ENCODE results near the gene HYAL3. TPM values are rescaled to one million over a fixed set of nuclear protein-coding genes. Genes with fewer than 3 reads are reported as not detected.

Gene HYAL3
- total RNA-seq, 2 donors from 2014 or later: 4.1 to 10.7 TPM

DNA sequence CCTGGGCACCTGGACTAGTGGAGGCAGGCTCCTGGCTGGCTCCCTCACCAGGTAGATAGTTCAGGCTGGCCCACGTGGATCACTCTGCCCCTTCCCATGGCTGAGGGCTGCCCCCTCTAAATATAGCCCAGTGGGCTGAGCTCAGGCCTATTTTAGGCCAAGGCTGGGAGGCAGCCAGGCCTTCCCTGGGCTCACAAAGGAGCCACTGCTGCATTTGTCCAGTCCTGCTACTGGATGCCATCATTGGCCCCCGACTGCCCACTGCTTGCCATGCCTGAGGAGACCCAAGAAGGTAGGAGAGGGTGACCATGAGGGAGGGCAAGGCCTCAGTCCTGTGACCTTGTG lies 20.4 kb downstream of the HYAL3 start, which contains the start of gene LSMEM2:
Gene LSMEM2 (plus strand): TSS at position 208 of the 345 bp plus-strand sequence. CDS start 27 bp downstream, at position 235.
- no peaks in the 10 kb centered on the region for H3K4me1 ChIP-seq (replicated peaks)
- 52% methylated on average over 2 of the region's 2 CpGs for WGBS
- no peaks in the 10 kb centered on the region for H3K27me3 ChIP-seq (replicated peaks; ENCODE audit: insufficient read depth)
- H3K4me3 ChIP-seq: no peak within 1 kb of the TSS
- H3K27ac ChIP-seq: no peak within 1 kb of the TSS
- intact Hi-C loops (cut with DNase I): no loop called here
- DNase-seq (ENCODE audit: low spot score): no peak
- TF ChIP-seq POLR2AphosphoS5 (IDR thresholded peaks at IDR 0.05): no peak
- TF ChIP-seq POLR2A (IDR thresholded peaks at IDR 0.05): no peak
- TF ChIP-seq, protein P1, sequence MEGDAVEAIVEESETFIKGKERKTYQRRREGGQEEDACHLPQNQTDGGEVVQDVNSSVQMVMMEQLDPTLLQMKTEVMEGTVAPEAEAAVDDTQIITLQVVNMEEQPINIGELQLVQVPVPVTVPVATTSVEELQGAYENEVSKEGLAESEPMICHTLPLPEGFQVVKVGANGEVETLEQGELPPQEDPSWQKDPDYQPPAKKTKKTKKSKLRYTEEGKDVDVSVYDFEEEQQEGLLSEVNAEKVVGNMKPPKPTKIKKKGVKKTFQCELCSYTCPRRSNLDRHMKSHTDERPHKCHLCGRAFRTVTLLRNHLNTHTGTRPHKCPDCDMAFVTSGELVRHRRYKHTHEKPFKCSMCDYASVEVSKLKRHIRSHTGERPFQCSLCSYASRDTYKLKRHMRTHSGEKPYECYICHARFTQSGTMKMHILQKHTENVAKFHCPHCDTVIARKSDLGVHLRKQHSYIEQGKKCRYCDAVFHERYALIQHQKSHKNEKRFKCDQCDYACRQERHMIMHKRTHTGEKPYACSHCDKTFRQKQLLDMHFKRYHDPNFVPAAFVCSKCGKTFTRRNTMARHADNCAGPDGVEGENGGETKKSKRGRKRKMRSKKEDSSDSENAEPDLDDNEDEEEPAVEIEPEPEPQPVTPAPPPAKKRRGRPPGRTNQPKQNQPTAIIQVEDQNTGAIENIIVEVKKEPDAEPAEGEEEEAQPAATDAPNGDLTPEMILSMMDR (IDR thresholded peaks at IDR 0.05): no peak
- no peaks in the 10 kb centered on the region for H3K36me3 ChIP-seq
- H3K9me3 ChIP-seq: no peaks in the 10 kb centered on the region

GRCh38 chr3:50278123-50278879 lies 20.9 kb downstream of the HYAL3 start:
- 65% methylated on average over 4 of the region's 4 CpGs for WGBS
- Histone ChIP-seq H3K4me3 (no peak overlapping the region), H3K9me3 (no peaks in the 10 kb centered on the region), H3K27me3 (replicated peaks; ENCODE audit: insufficient read depth) (no peaks in the 10 kb centered on the region), H3K4me1 (replicated peaks) (no peaks in the 10 kb centered on the region), H3K27ac (no peak overlapping the region), H3K36me3 (no peaks in the 10 kb centered on the region)
- TF ChIP-seq, protein P1 (IDR thresholded peaks at IDR 0.05): no peak
- no peak for TF ChIP-seq POLR2AphosphoS5 (IDR thresholded peaks at IDR 0.05)
- no peak for TF ChIP-seq POLR2A (IDR thresholded peaks at IDR 0.05)
- no peak for DNase-seq (ENCODE audit: low spot score)
- intact Hi-C loops (cut with DNase I): no loop called here

DNA sequence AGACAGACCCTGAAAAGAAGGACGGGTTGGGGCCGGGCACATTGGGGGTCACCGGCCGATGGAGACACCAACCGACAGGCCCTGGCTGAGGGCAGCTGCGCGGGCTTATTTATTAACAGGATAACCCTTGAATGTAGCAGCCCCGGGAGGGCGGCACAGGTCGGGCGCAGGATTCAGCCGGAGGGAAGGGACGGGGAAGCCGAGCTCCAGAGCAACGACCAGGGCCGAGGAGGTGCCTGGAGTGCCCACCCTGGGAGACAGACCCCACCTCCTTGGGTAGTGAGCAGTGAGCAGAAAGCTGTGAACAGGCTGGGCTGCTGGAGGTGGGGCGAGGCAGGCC lies 22.5 kb downstream of the HYAL3 start:
- H3K36me3 ChIP-seq: no peaks in the 10 kb centered on the region
- H3K27me3 ChIP-seq (replicated peaks; ENCODE audit: insufficient read depth): no peaks in the 10 kb centered on the region
- no peak overlapping the region for H3K4me3 ChIP-seq
- 85% methylated on average over 17 of the region's 17 CpGs for WGBS
- H3K9me3 ChIP-seq: no peaks in the 10 kb centered on the region
- TF ChIP-seq, protein P1 (IDR thresholded peaks at IDR 0.05): no peak
- H3K27ac ChIP-seq: no peak overlapping the region
- H3K4me1 ChIP-seq (replicated peaks): no peaks in the 10 kb centered on the region
- no peak for DNase-seq (ENCODE audit: low spot score)
- intact Hi-C loops (cut with DNase I): no loop called here

DNA sequence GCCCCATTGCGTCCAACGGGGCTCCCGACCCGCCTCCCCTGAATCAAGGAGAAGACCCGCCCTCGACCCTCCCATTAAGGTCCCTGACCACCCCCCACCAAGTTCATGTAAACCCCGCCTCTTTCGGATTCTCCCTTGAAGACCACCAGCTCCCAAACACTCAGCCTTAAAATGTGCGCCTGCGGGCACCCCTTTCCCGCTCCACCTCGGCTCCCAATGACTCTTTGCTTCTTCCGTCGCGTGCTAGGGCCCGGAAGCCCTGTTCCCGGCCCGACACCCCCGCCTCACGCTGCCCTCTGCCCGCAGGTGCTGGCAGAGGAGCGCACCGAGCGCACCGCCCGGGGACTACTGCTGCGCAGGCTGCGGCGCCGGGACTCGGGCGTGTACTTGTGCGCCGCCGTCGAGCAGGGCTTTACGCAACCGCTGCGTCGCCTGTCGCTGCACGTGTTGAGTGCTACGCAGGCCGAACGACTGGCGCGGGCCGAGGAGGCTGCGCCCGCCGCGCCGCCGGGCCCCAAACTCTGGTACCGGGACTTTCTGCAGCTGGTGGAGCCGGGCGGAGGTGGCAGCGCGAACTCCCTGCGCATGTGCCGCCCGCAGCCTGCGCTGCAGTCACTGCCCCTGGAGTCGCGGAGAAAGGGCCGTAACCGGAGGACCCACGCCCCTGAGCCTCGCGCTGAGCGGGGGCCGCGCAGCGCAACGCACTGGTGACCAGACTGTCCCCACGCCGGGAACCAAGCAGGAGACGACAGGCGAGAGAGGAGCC lies 23.0 kb downstream of the HYAL3 start:
- intact Hi-C loops (cut with DNase I): no loop called here
- Histone ChIP-seq H3K4me3 (no peak overlapping the region), H3K36me3 (no peaks in the 10 kb centered on the region), H3K27ac (no peak overlapping the region), H3K4me1 (replicated peaks) (no peaks in the 10 kb centered on the region), H3K9me3 (no peaks in the 10 kb centered on the region), H3K27me3 (replicated peaks; ENCODE audit: insufficient read depth) (no peaks in the 10 kb centered on the region)
- WGBS: 68% methylated on average over 73 of the region's 79 CpGs
- DNase-seq (ENCODE audit: low spot score): no peak
- TF ChIP-seq POLR2AphosphoS5 (IDR thresholded peaks at IDR 0.05) (no peak), POLR2A (IDR thresholded peaks at IDR 0.05) (no peak)
- TF ChIP-seq, protein P1 (IDR thresholded peaks at IDR 0.05): no peak

Measured in prostate gland (tissue), 2 donors.